ENCODE measurements around the gene PROM2. TPM values are rescaled to one million over a fixed set of nuclear protein-coding genes. Genes with fewer than 3 reads are reported as not detected.

Gene PROM2
- total RNA-seq, 1 donor from 2014 or later = 1.3 TPM

GRCh38 chr2:95284886-95285541 is 10.8 kb downstream of the PROM2 start:
- Mint-ChIP-seq H3K27me3 (ENCODE audit: unreplicated experiment) (no peaks in the 10 kb centered on the region), H3K4me1 (ENCODE audit: unreplicated experiment) (no peaks in the 10 kb centered on the region), H3K4me3 (ENCODE audit: unreplicated experiment) (no peak overlapping the region), H3K36me3 (ENCODE audit: unreplicated experiment) (no peaks in the 10 kb centered on the region), H3K9me3 (ENCODE audit: unreplicated experiment) (no peaks in the 10 kb centered on the region), H3K27ac (ENCODE audit: unreplicated experiment) (no peak overlapping the region)
- DNase-seq (ENCODE audit: extremely low spot score, unreplicated experiment) = no peak
- no peak for TF ChIP-seq CTCF (IDR thresholded peaks at IDR 0.05)

GRCh38 chr2:95285542-95285932 is 11.3 kb downstream of the PROM2 start:
- Mint-ChIP-seq H3K4me3 (ENCODE audit: unreplicated experiment) (no peak overlapping the region), H3K27me3 (ENCODE audit: unreplicated experiment) (no peaks in the 10 kb centered on the region), H3K27ac (ENCODE audit: unreplicated experiment) (no peak overlapping the region), H3K9me3 (ENCODE audit: unreplicated experiment) (peaks cover 4% of the 10 kb centered on the region), H3K4me1 (ENCODE audit: unreplicated experiment) (no peaks in the 10 kb centered on the region), H3K36me3 (ENCODE audit: unreplicated experiment) (no peaks in the 10 kb centered on the region)
- TF ChIP-seq CTCF (IDR thresholded peaks at IDR 0.05) = no peak
- DNase-seq (ENCODE audit: extremely low spot score, unreplicated experiment) = no peak

- no peak for DNase-seq (ENCODE audit: extremely low spot score, unreplicated experiment)
- TF ChIP-seq CTCF (IDR thresholded peaks at IDR 0.05) = no peak
- H3K27me3 Mint-ChIP-seq (ENCODE audit: unreplicated experiment) = no peaks in the 10 kb centered on the region
- peaks cover 10% of the 10 kb centered on the region for H3K9me3 Mint-ChIP-seq (ENCODE audit: unreplicated experiment)
- H3K4me3 Mint-ChIP-seq (ENCODE audit: unreplicated experiment) = no peak overlapping the region
- H3K36me3 Mint-ChIP-seq (ENCODE audit: unreplicated experiment) = no peaks in the 10 kb centered on the region
- H3K27ac Mint-ChIP-seq (ENCODE audit: unreplicated experiment) = no peak overlapping the region
- no peaks in the 10 kb centered on the region for H3K4me1 Mint-ChIP-seq (ENCODE audit: unreplicated experiment)
These were observed 13.1 kb downstream of the PROM2 start for GRCh38 chr2:95287336-95287735.

- no peaks in the 10 kb centered on the region for H3K4me1 Mint-ChIP-seq (ENCODE audit: unreplicated experiment)
- TF ChIP-seq CTCF (IDR thresholded peaks at IDR 0.05) = no peak
- no peak overlapping the region for H3K4me3 Mint-ChIP-seq (ENCODE audit: unreplicated experiment)
- no peak for DNase-seq (ENCODE audit: extremely low spot score, unreplicated experiment)
- H3K9me3 Mint-ChIP-seq (ENCODE audit: unreplicated experiment) = peaks cover 10% of the 10 kb centered on the region
- H3K27ac Mint-ChIP-seq (ENCODE audit: unreplicated experiment) = no peak overlapping the region
- no peaks in the 10 kb centered on the region for H3K27me3 Mint-ChIP-seq (ENCODE audit: unreplicated experiment)
- no peaks in the 10 kb centered on the region for H3K36me3 Mint-ChIP-seq (ENCODE audit: unreplicated experiment)
These were observed 13.6 kb downstream of the PROM2 start for GRCh38 chr2:95287806-95288205.

GRCh38 chr2:95289253-95289652 is 15.0 kb downstream of the PROM2 start:
- DNase-seq (ENCODE audit: extremely low spot score, unreplicated experiment) = no peak
- Mint-ChIP-seq H3K9me3 (ENCODE audit: unreplicated experiment) (peaks cover 10% of the 10 kb centered on the region), H3K36me3 (ENCODE audit: unreplicated experiment) (no peaks in the 10 kb centered on the region), H3K27me3 (ENCODE audit: unreplicated experiment) (no peaks in the 10 kb centered on the region), H3K4me1 (ENCODE audit: unreplicated experiment) (no peaks in the 10 kb centered on the region), H3K27ac (ENCODE audit: unreplicated experiment) (no peak overlapping the region), H3K4me3 (ENCODE audit: unreplicated experiment) (no peak overlapping the region)
- TF ChIP-seq CTCF (IDR thresholded peaks at IDR 0.05) = no peak
